ENCODE data around the gene DDX19B.
"Not testable (repeated sequence)": the region's sequence is repeated elsewhere in the genome, so short reads cannot be mapped to it uniquely, and the experiment has no call there.

DDX19B gene

DNA sequence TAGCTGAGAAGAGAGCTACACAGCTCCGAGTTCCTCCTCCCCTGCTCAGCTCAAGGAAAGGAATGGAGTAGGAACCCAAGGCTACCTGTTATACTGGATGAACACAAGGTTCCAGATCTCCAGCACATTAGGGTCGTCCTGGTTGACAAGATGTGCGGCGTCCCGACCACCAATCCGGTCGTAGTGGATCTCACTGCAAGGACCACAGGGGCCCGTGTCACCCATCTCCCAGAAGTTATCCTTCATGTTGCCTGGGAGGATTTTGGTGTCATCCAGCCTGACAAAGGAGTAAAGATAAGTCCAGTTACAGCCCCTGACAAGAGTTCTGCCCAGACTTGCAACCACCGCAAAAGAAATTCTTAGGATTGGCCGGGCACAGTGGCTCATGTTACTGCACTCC is 27.3 kb upstream of the DDX19B start:
- no peak overlapping the region for H2AFZ ChIP-seq (ENCODE audit: low read depth, low read length, severe bottlenecking)
- no peaks in the 10 kb centered on the region; the same call in 1 of the 2 replicates for H3F3A ChIP-seq (ENCODE audit: insufficient read depth)
- H3K27ac ChIP-seq (ENCODE audit: low read depth, low read length): no peak overlapping the region
- H3K4me2 ChIP-seq (ENCODE audit: low read depth, low read length, poor library complexity, severe bottlenecking): no peak overlapping the region
- H3K9me2 ChIP-seq (replicated peaks; ENCODE audit: insufficient read depth, low read length): no peaks in the 10 kb centered on the region
- H3K36me3 ChIP-seq (ENCODE audit: low read length): peaks cover 33% of the 10 kb centered on the region
- TF ChIP-seq EZH2phosphoT487 (conservative IDR thresholded peaks at IDR 0.05; ENCODE audit: low read length): no peak
- TF ChIP-seq, protein P1, sequence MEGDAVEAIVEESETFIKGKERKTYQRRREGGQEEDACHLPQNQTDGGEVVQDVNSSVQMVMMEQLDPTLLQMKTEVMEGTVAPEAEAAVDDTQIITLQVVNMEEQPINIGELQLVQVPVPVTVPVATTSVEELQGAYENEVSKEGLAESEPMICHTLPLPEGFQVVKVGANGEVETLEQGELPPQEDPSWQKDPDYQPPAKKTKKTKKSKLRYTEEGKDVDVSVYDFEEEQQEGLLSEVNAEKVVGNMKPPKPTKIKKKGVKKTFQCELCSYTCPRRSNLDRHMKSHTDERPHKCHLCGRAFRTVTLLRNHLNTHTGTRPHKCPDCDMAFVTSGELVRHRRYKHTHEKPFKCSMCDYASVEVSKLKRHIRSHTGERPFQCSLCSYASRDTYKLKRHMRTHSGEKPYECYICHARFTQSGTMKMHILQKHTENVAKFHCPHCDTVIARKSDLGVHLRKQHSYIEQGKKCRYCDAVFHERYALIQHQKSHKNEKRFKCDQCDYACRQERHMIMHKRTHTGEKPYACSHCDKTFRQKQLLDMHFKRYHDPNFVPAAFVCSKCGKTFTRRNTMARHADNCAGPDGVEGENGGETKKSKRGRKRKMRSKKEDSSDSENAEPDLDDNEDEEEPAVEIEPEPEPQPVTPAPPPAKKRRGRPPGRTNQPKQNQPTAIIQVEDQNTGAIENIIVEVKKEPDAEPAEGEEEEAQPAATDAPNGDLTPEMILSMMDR (IDR thresholded peaks at IDR 0.05; ENCODE audit: insufficient read depth, low read length, poor library complexity, severe bottlenecking): no peak
- peaks cover 4% of the 10 kb centered on the region; the same call in 1 of the 2 replicates for H3K79me2 ChIP-seq (ENCODE audit: insufficient read depth, low read length)
- no peak overlapping the region for H3K4me3 ChIP-seq (ENCODE audit: insufficient read depth, low read length, poor library complexity, severe bottlenecking)
- H3K9me3 ChIP-seq (ENCODE audit: insufficient read depth, low read length): no peaks in the 10 kb centered on the region
- H4K20me1 ChIP-seq (ENCODE audit: low read depth, low read length): no peaks in the 10 kb centered on the region
- H3K27me3 ChIP-seq (ENCODE audit: low read length): no peaks in the 10 kb centered on the region
- no peak overlapping the region for H3K9ac ChIP-seq (ENCODE audit: low read length)

DNA sequence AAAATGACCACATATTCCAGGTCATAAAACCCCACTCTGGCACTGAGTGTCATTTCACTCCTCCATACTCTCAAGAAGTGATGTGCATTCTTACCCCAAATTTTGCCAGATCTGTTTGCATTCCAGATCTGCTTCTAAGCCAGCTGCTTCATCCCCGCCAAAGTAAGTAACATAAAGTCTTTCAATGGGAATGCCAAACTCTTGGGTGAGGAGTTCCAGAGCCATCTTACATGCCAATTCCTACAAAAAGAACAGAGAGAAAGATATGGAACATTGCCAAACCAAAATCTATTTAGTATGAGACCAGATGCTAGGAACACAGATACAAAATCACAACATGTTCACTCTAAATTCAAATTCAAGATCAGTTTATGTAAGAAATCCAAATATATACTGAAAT is 22.6 kb upstream of the DDX19B start:
- Histone ChIP-seq H3K27ac (ENCODE audit: low read depth, low read length) (no peak overlapping the region), H3K79me2 (ENCODE audit: insufficient read depth, low read length) (peaks cover 32% of the 10 kb centered on the region), H4K20me1 (ENCODE audit: low read depth, low read length) (no peaks in the 10 kb centered on the region; the same call in 1 of the 2 replicates), H2AFZ (ENCODE audit: low read depth, low read length, severe bottlenecking) (no peak overlapping the region), H3K9ac (ENCODE audit: low read length) (no peak overlapping the region), H3K9me2 (replicated peaks; ENCODE audit: insufficient read depth, low read length) (no peaks in the 10 kb centered on the region), H3K4me3 (ENCODE audit: insufficient read depth, low read length, poor library complexity, severe bottlenecking) (no peak overlapping the region), H3K4me2 (ENCODE audit: low read depth, low read length, poor library complexity, severe bottlenecking) (no peak overlapping the region), H3K27me3 (ENCODE audit: low read length) (no peaks in the 10 kb centered on the region), H3K9me3 (ENCODE audit: insufficient read depth, low read length) (no peaks in the 10 kb centered on the region), H3K36me3 (ENCODE audit: low read length) (peaks cover 43% of the 10 kb centered on the region), H3F3A (ENCODE audit: insufficient read depth) (no peaks in the 10 kb centered on the region)
- TF ChIP-seq EZH2phosphoT487 (conservative IDR thresholded peaks at IDR 0.05; ENCODE audit: low read length): no peak
- TF ChIP-seq, protein P1 (IDR thresholded peaks at IDR 0.05; ENCODE audit: insufficient read depth, low read length, poor library complexity, severe bottlenecking): no peak

- peaks cover 20% of the 10 kb centered on the region for H3F3A ChIP-seq (ENCODE audit: insufficient read depth)
- not testable (repeated sequence) for H3K9me3 ChIP-seq (ENCODE audit: insufficient read depth, low read length); H3K9me2 ChIP-seq (replicated peaks; ENCODE audit: insufficient read depth, low read length); H2AFZ ChIP-seq (ENCODE audit: low read depth, low read length, severe bottlenecking); H3K27me3 ChIP-seq (ENCODE audit: low read length); H4K20me1 ChIP-seq (ENCODE audit: low read depth, low read length)
- peaks cover 14% of the 10 kb centered on the region for H3K36me3 ChIP-seq (ENCODE audit: low read length)
- peaks cover 62% of the 10 kb centered on the region for H3K79me2 ChIP-seq (ENCODE audit: insufficient read depth, low read length)
- peak overlapping the region; percentile 99 for H3K9ac ChIP-seq (ENCODE audit: low read length)
- peak overlapping the region; percentile 94 for H3K4me3 ChIP-seq (ENCODE audit: insufficient read depth, low read length, poor library complexity, severe bottlenecking)
- peak overlapping the region; percentile 70 for H3K4me2 ChIP-seq (ENCODE audit: low read depth, low read length, poor library complexity, severe bottlenecking)
- H3K27ac ChIP-seq (ENCODE audit: low read depth, low read length): peak overlapping the region; percentile 95
These were observed 11.5 kb upstream of the DDX19B start for GRCh38 chr16:70287304-70287971.
